NCI-H2227 treated with DMSO at 0.1 percent for 48 hours (cell line): ENCODE measurements around the gene TMEM25.
"Not testable (repeated sequence)": the region's sequence is repeated elsewhere in the genome, so short reads cannot be mapped to it uniquely, and the experiment has no call there.

Experiments used
- DNase-seq: peaks from one replicate; lab custom pipeline; 2025; lab: John Stamatoyannopoulos, UW

TMEM25 gene

GRCh38 chr11:118530683-118531596, at the start of gene TMEM25:
Gene TMEM25 (plus strand): TSS chr11:118531192. CDS start chr11:118531802, 610 bp downstream.
- peak; percentile 45 for DNase-seq

GRCh38 chr11:118481238-118481637, 49.8 kb upstream of the TMEM25 start:
- not testable (repeated sequence) for DNase-seq

- no peak for DNase-seq
Observed at GRCh38 chr11:118484405-118484804, 46.6 kb upstream of the TMEM25 start.

GRCh38 chr11:118485273-118485672, 45.7 kb upstream of the TMEM25 start:
- DNase-seq = no peak

- peak; percentile 82 for DNase-seq
Observed at GRCh38 chr11:118488480-118489109, 42.4 kb upstream of the TMEM25 start.

GRCh38 chr11:118491041-118491440, 40.0 kb upstream of the TMEM25 start:
- DNase-seq = no peak

GRCh38 chr11:118497831-118498230, 33.2 kb upstream of the TMEM25 start:
- no peak for DNase-seq

GRCh38 chr11:118503216-118503615, 27.8 kb upstream of the TMEM25 start:
- DNase-seq = no peak

- no peak for DNase-seq
Observed at GRCh38 chr11:118511601-118512000, 19.4 kb upstream of the TMEM25 start.

GRCh38 chr11:118514103-118514502, 16.9 kb upstream of the TMEM25 start:
- DNase-seq = no peak

- DNase-seq = no peak
Observed at GRCh38 chr11:118519549-118519948, 11.4 kb upstream of the TMEM25 start.

GRCh38 chr11:118521892-118522311, 9.1 kb upstream of the TMEM25 start:
- no peak for DNase-seq

GRCh38 chr11:118522571-118523072, 8.4 kb upstream of the TMEM25 start:
- no peak for DNase-seq

- DNase-seq = no peak
Observed at GRCh38 chr11:118524356-118524755, 6.6 kb upstream of the TMEM25 start.

GRCh38 chr11:118524757-118525470, 6.1 kb upstream of the TMEM25 start:
- DNase-seq = no peak

GRCh38 chr11:118526688-118527087, 4.3 kb upstream of the TMEM25 start:
- no peak for DNase-seq

- no peak for DNase-seq
Observed at GRCh38 chr11:118527109-118527508, 3.9 kb upstream of the TMEM25 start, which contains the start of gene TTC36. Gene TTC36 (plus strand): TSS chr11:118527474. CDS start chr11:118527495, 21 bp downstream.

- DNase-seq = no peak
Observed at GRCh38 chr11:118528511-118528910, 2.5 kb upstream of the TMEM25 start.

- DNase-seq = no peak
Observed at GRCh38 chr11:118529584-118530175, 1.3 kb upstream of the TMEM25 start.

GRCh38 chr11:118530180-118530682, 761 bp upstream of the TMEM25 start:
- DNase-seq = peak; percentile 16

GRCh38 chr11:118531597-118532084, 649 bp downstream of the TMEM25 start:
- no peak for DNase-seq
